MG63 (cell line): ENCODE results near the gene FKBP2. TPM values are rescaled to one million over a fixed set of nuclear protein-coding genes. Genes with fewer than 3 reads are reported as not detected.
A peak's percentile ranks its signal among the peaks of the same experiment; 100 is the strongest.
"Not testable (repeated sequence)": the region's sequence is repeated elsewhere in the genome, so short reads cannot be mapped to it uniquely, and the experiment has no call there.

Source experiments
- DNase-seq: peaks from one replicate; pipeline ENCODE4 v3.0.0-alpha.2; 2020
- H3K27me3 ChIP-seq: fragments of 250-450 bp; sonication (Bioruptor Pico); 2 replicates; pipeline ENCODE4 v1.5.1; 2020; ENCODE audit warnings: mild to moderate bottlenecking, moderate library complexity
- H3K36me3 ChIP-seq: fragments of 250-450 bp; sonication (Bioruptor Pico); 2 replicates; pipeline ENCODE4 v1.5.1; 2020; ENCODE audit warnings: mild to moderate bottlenecking, moderate library complexity
- H3K4me3 ChIP-seq: fragments of 250-450 bp; sonication (Bioruptor Pico); 2 replicates; pipeline ENCODE4 v1.5.1; 2020; ENCODE audit warnings: mild to moderate bottlenecking, moderate library complexity
- H3K9me3 ChIP-seq: fragments of 250-450 bp; sonication (Bioruptor Pico); 2 replicates; pipeline ENCODE4 v1.5.1; 2020; ENCODE audit warnings: mild to moderate bottlenecking, moderate library complexity
- total RNA-seq: library from RNA; depleted of rRNA; stranded (reverse); fragments of >200 nt; shearing (Covaris generic); gene quantifications from 2 replicates; pipeline ENCODE4 v1.2.3, GENCODE V29; 2014; ENCODE audit warnings: low replicate concordance

FKBP2 gene
- total RNA-seq, 1 experiment from 2014 or later = 22.8 TPM

GRCh38 chr11:64239662-64240434, 1.0 kb upstream of the FKBP2 start:
- H3K4me3 ChIP-seq = peak overlapping the region; percentile 84
- H3K9me3 ChIP-seq = no peaks in the 10 kb centered on the region
- DNase-seq = no peak
- H3K36me3 ChIP-seq = peaks cover 27% of the 10 kb centered on the region
- H3K27me3 ChIP-seq = no peaks in the 10 kb centered on the region

- Histone ChIP-seq H3K27me3 (no peaks in the 10 kb centered on the region), H3K36me3 (peaks cover 39% of the 10 kb centered on the region), H3K9me3 (no peaks in the 10 kb centered on the region), H3K4me3 (peak overlapping the region; percentile 84)
- peak; percentile 97 for DNase-seq
These were observed 271 bp downstream of the FKBP2 start for GRCh38 chr11:64241241-64241490.

GRCh38 chr11:64241491-64242374, 838 bp downstream of the FKBP2 start:
- peak; percentile 69 for DNase-seq
- Histone ChIP-seq H3K9me3 (no peaks in the 10 kb centered on the region), H3K36me3 (peaks cover 41% of the 10 kb centered on the region), H3K27me3 (no peaks in the 10 kb centered on the region), H3K4me3 (peak overlapping the region; percentile 84)

GRCh38 chr11:64243236-64243854, 2.5 kb downstream of the FKBP2 start:
- H3K36me3 ChIP-seq = peaks cover 41% of the 10 kb centered on the region
- H3K27me3 ChIP-seq = no peaks in the 10 kb centered on the region
- no peak overlapping the region for H3K4me3 ChIP-seq
- no peak for DNase-seq
- H3K9me3 ChIP-seq = no peaks in the 10 kb centered on the region

GRCh38 chr11:64244107-64244506, 3.2 kb downstream of the FKBP2 start:
- DNase-seq = no peak
- Histone ChIP-seq H3K4me3 (no peak overlapping the region), H3K9me3 (no peaks in the 10 kb centered on the region), H3K36me3 (peaks cover 39% of the 10 kb centered on the region), H3K27me3 (no peaks in the 10 kb centered on the region)

GRCh38 chr11:64244966-64245365, 4.1 kb downstream of the FKBP2 start:
- peak overlapping the region; percentile 95 for H3K4me3 ChIP-seq
- H3K27me3 ChIP-seq = no peaks in the 10 kb centered on the region
- peaks cover 39% of the 10 kb centered on the region for H3K36me3 ChIP-seq
- DNase-seq = no peak
- H3K9me3 ChIP-seq = no peaks in the 10 kb centered on the region

- Histone ChIP-seq H3K4me3 (peak overlapping the region; percentile 95), H3K27me3 (no peaks in the 10 kb centered on the region), H3K9me3 (no peaks in the 10 kb centered on the region), H3K36me3 (peaks cover 39% of the 10 kb centered on the region)
- DNase-seq = peak; percentile 71
These were observed 4.5 kb downstream of the FKBP2 start for GRCh38 chr11:64245401-64245796.

- H3K9me3 ChIP-seq = no peaks in the 10 kb centered on the region
- peaks cover 39% of the 10 kb centered on the region for H3K36me3 ChIP-seq
- peak; percentile 98 for DNase-seq
- no peaks in the 10 kb centered on the region for H3K27me3 ChIP-seq
- peak overlapping the region; percentile 95 for H3K4me3 ChIP-seq
These were observed 5.1 kb downstream of the FKBP2 start for GRCh38 chr11:64245797-64246620.

- Histone ChIP-seq H3K36me3 (peaks cover 38% of the 10 kb centered on the region), H3K4me3 (peak overlapping the region; percentile 95)
- not testable (repeated sequence) for H3K9me3 ChIP-seq, H3K27me3 ChIP-seq, DNase-seq
These were observed 5.7 kb downstream of the FKBP2 start for GRCh38 chr11:64246621-64246870.

GRCh38 chr11:64246871-64247728, 6.2 kb downstream of the FKBP2 start, which contains the start of gene PPP1R14B:
TSS of gene PPP1R14B (minus strand) at chr11:64246943. CDS start at chr11:64246673, 270 bp downstream.
- peak; percentile 92 for DNase-seq
- Histone ChIP-seq H3K9me3 (no peaks in the 10 kb centered on the region), H3K4me3 (peak within 1 kb of the TSS; percentile 95), H3K36me3 (peaks cover 35% of the 10 kb centered on the region), H3K27me3 (no peaks in the 10 kb centered on the region)

GRCh38 chr11:64247729-64248531, 7.0 kb downstream of the FKBP2 start:
- no peak for DNase-seq
- H3K9me3 ChIP-seq = no peaks in the 10 kb centered on the region
- peaks cover 30% of the 10 kb centered on the region for H3K36me3 ChIP-seq
- peak overlapping the region; percentile 60 for H3K4me3 ChIP-seq
- H3K27me3 ChIP-seq = no peaks in the 10 kb centered on the region

GRCh38 chr11:64248578-64248977, 7.7 kb downstream of the FKBP2 start:
- H3K9me3 ChIP-seq = no peaks in the 10 kb centered on the region
- no peak for DNase-seq
- no peak overlapping the region for H3K4me3 ChIP-seq
- H3K36me3 ChIP-seq = peaks cover 23% of the 10 kb centered on the region
- no peaks in the 10 kb centered on the region for H3K27me3 ChIP-seq

- no peak for DNase-seq
- Histone ChIP-seq H3K36me3 (peaks cover 19% of the 10 kb centered on the region), H3K27me3 (no peaks in the 10 kb centered on the region), H3K4me3 (no peak overlapping the region), H3K9me3 (no peaks in the 10 kb centered on the region)
These were observed 8.1 kb downstream of the FKBP2 start for GRCh38 chr11:64249038-64249437.

GRCh38 chr11:64249563-64250414, 8.9 kb downstream of the FKBP2 start:
- DNase-seq = no peak

More at GRCh38 chr11:64249563-64250414, 8.9 kb downstream of the FKBP2 start:
- Histone ChIP-seq H3K4me3 (no peak overlapping the region), H3K27me3 (no peaks in the 10 kb centered on the region), H3K36me3 (peaks cover 21% of the 10 kb centered on the region), H3K9me3 (no peaks in the 10 kb centered on the region)
